ENCODE results near the gene LETMD1. TPM values are rescaled to one million over a fixed set of nuclear protein-coding genes. Genes with fewer than 3 reads are reported as not detected.
"Not testable (repeated sequence)": the region's sequence is repeated elsewhere in the genome, so short reads cannot be mapped to it uniquely, and the experiment has no call there.

LETMD1 gene
- total and polyA plus RNA-seq, 2 of the 8 experiments (the other 6 are each of a cell fraction or from before 2014, with no cell fraction given): 39.4 to 65.3 TPM

DNA sequence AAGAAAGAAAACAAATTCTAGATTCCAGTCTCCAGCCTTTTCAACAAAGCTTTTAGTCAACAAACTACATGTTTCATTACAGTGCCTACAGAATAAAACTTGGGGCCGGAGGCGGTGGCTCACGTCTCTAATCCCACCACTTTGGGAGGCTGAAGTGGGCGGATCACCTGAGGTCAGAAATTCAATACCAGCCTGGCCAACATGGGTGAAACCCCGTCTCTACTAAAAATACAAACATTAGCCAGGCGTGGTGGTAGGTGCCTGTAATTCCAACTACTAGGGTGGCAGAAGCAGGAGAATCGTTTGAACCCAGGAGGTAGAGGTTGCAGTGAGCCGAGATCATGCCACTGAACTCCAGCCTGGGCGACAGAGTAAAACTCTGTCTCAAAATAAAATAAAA lies 33.7 kb upstream of the LETMD1 start:
- not testable (repeated sequence) for H3K56ac ChIP-seq (replicated peaks; ENCODE audit: insufficient read length, low read depth, low read length); DNase-seq (ENCODE audit: low read depth in 1 of 2, low spot score in 2 of 2); H3K27me3 ChIP-seq (replicated peaks in 1 of 4; ENCODE audit: control insufficient read depth in 3 of 4, extremely low read depth in 1 of 4, insufficient read depth in 3 of 4, low read length in 3 of 4); H3K27ac ChIP-seq (ENCODE audit: low read depth, low read length); H4K91ac ChIP-seq (replicated peaks; ENCODE audit: insufficient read length, low read length); H3K36me3 ChIP-seq (ENCODE audit: control insufficient read depth in 2 of 4, insufficient read depth in 4 of 4, low read length in 3 of 4); H3K4me3 ChIP-seq (ENCODE audit: extremely low read depth in 1 of 4, insufficient read depth in 2 of 4, low read depth in 3 of 4, low read length in 4 of 4); H3K23me2 ChIP-seq (ENCODE audit: low read depth, low read length); H3K4ac ChIP-seq (replicated peaks; ENCODE audit: insufficient read length, low read depth, low read length); H2BK120ac ChIP-seq (replicated peaks; ENCODE audit: low read depth, low read length); H3K4me2 ChIP-seq (ENCODE audit: insufficient read depth in 1 of 2, low read depth in 2 of 2, low read length in 2 of 2); H2BK15ac ChIP-seq (ENCODE audit: low read length); H2BK5ac ChIP-seq (ENCODE audit: low read depth, low read length); H2BK20ac ChIP-seq (ENCODE audit: low read length); FAIRE-seq; H3K14ac ChIP-seq (ENCODE audit: insufficient read length); H2AK5ac ChIP-seq (ENCODE audit: low read depth, low read length); H3K4me1 ChIP-seq (replicated peaks in 1 of 4; ENCODE audit: control insufficient read depth in 3 of 4, insufficient read depth in 4 of 4, low read length in 3 of 4); H3K18ac ChIP-seq (ENCODE audit: extremely low read depth, low read length); H3K23ac ChIP-seq (ENCODE audit: insufficient read length); H3K9ac ChIP-seq (replicated peaks in 1 of 4; ENCODE audit: extremely low read depth in 1 of 4, low read depth in 3 of 4, low read length in 3 of 4); H4K8ac ChIP-seq (ENCODE audit: extremely low read depth, insufficient read depth, low read length); H2AFZ ChIP-seq (ENCODE audit: low read length); H4K5ac ChIP-seq (ENCODE audit: insufficient read length, low read depth, low read length); H2BK12ac ChIP-seq (ENCODE audit: low read depth, low read length); H3K9me3 ChIP-seq (ENCODE audit: insufficient read depth in 2 of 2, low read depth in 1 of 2, low read length in 1 of 2); H4K20me1 ChIP-seq (replicated peaks in 1 of 2; ENCODE audit: control insufficient read depth in 1 of 2, insufficient read depth in 2 of 2, low read length in 2 of 2); H3K79me1 ChIP-seq (ENCODE audit: low read depth, low read length)
- ChIA-PET POLR2A (ENCODE audit: partially characterized antibody) (interaction anchor here (0.8 to 3.3 kb wide), 2 partner anchors 12 to 15 kb away, joined by 3 to 12 read pairs; partner anchors contain the start of gene SLC11A2), CTCF (ENCODE audit: partially characterized antibody) (interaction anchor here (0.5 kb wide), 1 partner anchor 1204 kb away, joined by 4 read pairs; no protein-coding TSS in a partner anchor)
- H3K79me2 ChIP-seq (ENCODE audit: control insufficient read depth in 1 of 2, insufficient read depth in 2 of 2, low read length in 2 of 2): peaks cover 0 to 65% of the 10 kb centered on the region in 2 experiments; a peak in 2 of 4 replicates
- WGBS, 2 experiments (ENCODE audit: extremely low coverage in 1 of 2, insufficient coverage in 1 of 2, insufficient read length in 1 of 2, insufficient replicate concordance in 2 of 2, low coverage in 1 of 2, low lambda C conversion rate in 2 of 2, missing lambda C conversion rate in 1 of 2): 89% methylated on average over 9 of the region's 9 CpGs; no CpG with 5 or more reads in 1 of the 2 experiments
